ENCODE measurements around the gene LEF1. TPM values are rescaled to one million over a fixed set of nuclear protein-coding genes. Genes with fewer than 3 reads are reported as not detected.
"Not testable (repeated sequence)": the region's sequence is repeated elsewhere in the genome, so short reads cannot be mapped to it uniquely, and the experiment has no call there.

The LEF1 gene
- total RNA-seq, 2 experiments from 2014 or later: 29.4 to 30.6 TPM

GRCh38 chr4:108013955-108014354, 154.8 kb downstream of the LEF1 start:
- CTCF ChIA-PET: interaction anchor here (1.2 kb wide), 2 partner anchors 23 to 559 kb away, joined by 3 read pairs; no protein-coding TSS in a partner anchor
- Mint-ChIP-seq H3K4me1 (peaks cover 3% of the 10 kb centered on the region), H3K4me3 (no peak overlapping the region), H3K36me3 (peaks cover 39% of the 10 kb centered on the region), H3K9me3 (ENCODE audit: low read depth) (no peaks in the 10 kb centered on the region), H3K27ac (no peak overlapping the region), H3K27me3 (no peaks in the 10 kb centered on the region)
- DNase-seq: no peak
- no peak for ATAC-seq

GRCh38 chr4:108013327-108013726, 155.4 kb downstream of the LEF1 start:
- ATAC-seq (no peak), DNase-seq (no peak)
- CTCF ChIA-PET: interaction anchor here (0.9 to 1.2 kb wide), 3 partner anchors 13 to 560 kb away, joined by 3 read pairs; no protein-coding TSS in a partner anchor
- H3K27ac Mint-ChIP-seq: no peak overlapping the region
- peaks cover 1% of the 10 kb centered on the region for H3K4me1 Mint-ChIP-seq
- no peak overlapping the region for H3K4me3 Mint-ChIP-seq
- H3K36me3 Mint-ChIP-seq: peaks cover 37% of the 10 kb centered on the region
- H3K27me3 Mint-ChIP-seq: no peaks in the 10 kb centered on the region
- no peaks in the 10 kb centered on the region for H3K9me3 Mint-ChIP-seq (ENCODE audit: low read depth)

GRCh38 chr4:108012382-108012781, 156.3 kb downstream of the LEF1 start:
- H3K27ac Mint-ChIP-seq; H3K4me1 Mint-ChIP-seq; H3K9me3 Mint-ChIP-seq (ENCODE audit: low read depth); DNase-seq; ATAC-seq; H3K27me3 Mint-ChIP-seq; H3K4me3 Mint-ChIP-seq; CTCF ChIA-PET: not testable (repeated sequence)
- peaks cover 37% of the 10 kb centered on the region for H3K36me3 Mint-ChIP-seq

GRCh38 chr4:108010167-108010566, 158.6 kb downstream of the LEF1 start:
- Mint-ChIP-seq H3K27ac (no peak overlapping the region), H3K9me3 (ENCODE audit: low read depth) (no peaks in the 10 kb centered on the region), H3K4me1 (peaks cover 4% of the 10 kb centered on the region), H3K27me3 (no peaks in the 10 kb centered on the region), H3K36me3 (peaks cover 33% of the 10 kb centered on the region), H3K4me3 (no peak overlapping the region)
- no peak for DNase-seq
- ATAC-seq: no peak
- CTCF ChIA-PET: no interaction called here

- Mint-ChIP-seq H3K9me3 (ENCODE audit: low read depth) (no peaks in the 10 kb centered on the region), H3K27me3 (no peaks in the 10 kb centered on the region), H3K27ac (no peak overlapping the region), H3K4me3 (no peak overlapping the region), H3K36me3 (peaks cover 24% of the 10 kb centered on the region), H3K4me1 (peaks cover 4% of the 10 kb centered on the region)
- ATAC-seq (no peak), DNase-seq (no peak)
- CTCF ChIA-PET: no interaction called here
Measured at GRCh38 chr4:108008721-108009120, 160.0 kb downstream of the LEF1 start.

- ATAC-seq (no peak), DNase-seq (no peak)
- no peaks in the 10 kb centered on the region for H3K27me3 Mint-ChIP-seq
- H3K27ac Mint-ChIP-seq: no peak overlapping the region
- CTCF ChIA-PET: no interaction called here
- H3K36me3 Mint-ChIP-seq: peaks cover 23% of the 10 kb centered on the region
- no peak overlapping the region for H3K4me3 Mint-ChIP-seq
- H3K9me3 Mint-ChIP-seq (ENCODE audit: low read depth): no peaks in the 10 kb centered on the region
- H3K4me1 Mint-ChIP-seq: peaks cover 2% of the 10 kb centered on the region
Measured at GRCh38 chr4:108007984-108008383, 160.7 kb downstream of the LEF1 start.

GRCh38 chr4:108006361-108006760, 162.4 kb downstream of the LEF1 start:
- Mint-ChIP-seq H3K4me1 (peaks cover 2% of the 10 kb centered on the region), H3K27me3 (no peaks in the 10 kb centered on the region), H3K36me3 (peaks cover 16% of the 10 kb centered on the region), H3K27ac (no peak overlapping the region), H3K4me3 (no peak overlapping the region), H3K9me3 (ENCODE audit: low read depth) (no peaks in the 10 kb centered on the region)
- CTCF ChIA-PET: interaction anchor here (1.3 kb wide), 1 partner anchor 13 kb away, joined by 5 read pairs; no protein-coding TSS in a partner anchor
- no peak for ATAC-seq
- DNase-seq: no peak

GRCh38 chr4:108005807-108006206, 162.9 kb downstream of the LEF1 start:
- CTCF ChIA-PET: interaction anchor here (1.3 kb wide), 1 partner anchor 13 kb away, joined by 5 read pairs; no protein-coding TSS in a partner anchor
- H3K4me3 Mint-ChIP-seq: no peak overlapping the region
- no peaks in the 10 kb centered on the region for H3K27me3 Mint-ChIP-seq
- H3K4me1 Mint-ChIP-seq: peaks cover 2% of the 10 kb centered on the region
- H3K27ac Mint-ChIP-seq: no peak overlapping the region
- no peak for DNase-seq
- ATAC-seq: no peak
- H3K36me3 Mint-ChIP-seq: peaks cover 18% of the 10 kb centered on the region
- H3K9me3 Mint-ChIP-seq (ENCODE audit: low read depth): no peaks in the 10 kb centered on the region

GRCh38 chr4:108004646-108005045, 164.1 kb downstream of the LEF1 start:
- CTCF ChIA-PET: no interaction called here
- ATAC-seq (no peak), DNase-seq (no peak)
- no peak overlapping the region for H3K4me3 Mint-ChIP-seq
- H3K27me3 Mint-ChIP-seq: no peaks in the 10 kb centered on the region
- H3K9me3 Mint-ChIP-seq (ENCODE audit: low read depth): no peaks in the 10 kb centered on the region
- H3K36me3 Mint-ChIP-seq: peaks cover 20% of the 10 kb centered on the region
- peaks cover 4% of the 10 kb centered on the region for H3K4me1 Mint-ChIP-seq
- H3K27ac Mint-ChIP-seq: no peak overlapping the region

- no peaks in the 10 kb centered on the region for H3K27me3 Mint-ChIP-seq
- H3K36me3 Mint-ChIP-seq: peaks cover 21% of the 10 kb centered on the region
- no peak overlapping the region for H3K27ac Mint-ChIP-seq
- no peaks in the 10 kb centered on the region for H3K9me3 Mint-ChIP-seq (ENCODE audit: low read depth)
- CTCF ChIA-PET: no interaction called here
- no peak for DNase-seq
- ATAC-seq: no peak
- H3K4me3 Mint-ChIP-seq: no peak overlapping the region
- H3K4me1 Mint-ChIP-seq: peaks cover 6% of the 10 kb centered on the region
Measured at GRCh38 chr4:108003982-108004515, 164.7 kb downstream of the LEF1 start.

- no peaks in the 10 kb centered on the region for H3K27me3 Mint-ChIP-seq
- DNase-seq (no peak), ATAC-seq (no peak)
- no peaks in the 10 kb centered on the region for H3K9me3 Mint-ChIP-seq (ENCODE audit: low read depth)
- CTCF ChIA-PET: no interaction called here
- H3K4me1 Mint-ChIP-seq: peaks cover 6% of the 10 kb centered on the region
- H3K27ac Mint-ChIP-seq: no peak overlapping the region
- H3K4me3 Mint-ChIP-seq: no peak overlapping the region
- peaks cover 42% of the 10 kb centered on the region for H3K36me3 Mint-ChIP-seq
Measured at GRCh38 chr4:108001540-108002135, 167.1 kb downstream of the LEF1 start.

- CTCF ChIA-PET: interaction anchor here (1.5 kb wide), 1 partner anchor 9 kb away, joined by 4 read pairs; no protein-coding TSS in a partner anchor
- peaks cover 53% of the 10 kb centered on the region for H3K36me3 Mint-ChIP-seq
- peaks cover 4% of the 10 kb centered on the region for H3K4me1 Mint-ChIP-seq
- H3K9me3 Mint-ChIP-seq (ENCODE audit: low read depth): no peaks in the 10 kb centered on the region
- H3K27me3 Mint-ChIP-seq: no peaks in the 10 kb centered on the region
- DNase-seq: no peak
- no peak overlapping the region for H3K4me3 Mint-ChIP-seq
- no peak for ATAC-seq
- H3K27ac Mint-ChIP-seq: no peak overlapping the region
Measured at GRCh38 chr4:107999932-108000539, 168.7 kb downstream of the LEF1 start.

- Mint-ChIP-seq H3K4me1 (peaks cover 12% of the 10 kb centered on the region), H3K27me3 (no peaks in the 10 kb centered on the region)
- CTCF ChIA-PET: no interaction called here
Measured at GRCh38 chr4:107997794-107998193, 170.9 kb downstream of the LEF1 start.

More at GRCh38 chr4:107997794-107998193, 170.9 kb downstream of the LEF1 start:
- H3K36me3 Mint-ChIP-seq: peaks cover 51% of the 10 kb centered on the region
- DNase-seq (no peak), ATAC-seq (no peak)
- no peaks in the 10 kb centered on the region for H3K9me3 Mint-ChIP-seq (ENCODE audit: low read depth)
- no peak overlapping the region for H3K4me3 Mint-ChIP-seq
- H3K27ac Mint-ChIP-seq: no peak overlapping the region

Measured in activated CD8-positive, alpha-beta memory T cell treated with anti-CD3 and anti-CD28 coated beads, Interleukin-2, amount 10 ng/mL, durations not matched to agents 7 days and 5 days (primary cell).